ENCODE results near the gene RAB11FIP4.

DNA sequence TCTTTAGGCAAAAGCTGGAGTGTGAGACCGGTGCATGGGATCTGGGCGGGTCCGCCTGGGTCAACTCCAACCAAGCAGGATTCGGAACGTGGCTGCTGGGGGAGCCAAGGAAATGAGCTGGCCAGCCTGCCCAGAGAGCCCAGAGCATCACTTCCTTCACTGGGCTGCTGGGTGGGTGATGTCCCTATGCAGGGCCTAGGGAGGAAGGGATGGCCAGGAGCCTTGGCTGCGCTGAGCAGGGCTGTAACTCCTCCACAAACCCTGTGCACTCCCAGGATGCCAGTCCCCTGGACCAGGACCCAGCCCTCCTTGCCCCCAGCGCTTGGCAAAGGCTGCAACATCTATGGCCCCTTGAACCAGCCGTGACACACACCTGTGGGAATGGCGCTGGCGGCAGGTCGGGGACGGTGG, 138.4 kb downstream of the RAB11FIP4 start:
- TF ChIP-seq POLR2A (IDR thresholded peaks at IDR 0.05; ENCODE audit: extremely low read depth, insufficient read length), result no peak
- TF ChIP-seq, protein P1, sequence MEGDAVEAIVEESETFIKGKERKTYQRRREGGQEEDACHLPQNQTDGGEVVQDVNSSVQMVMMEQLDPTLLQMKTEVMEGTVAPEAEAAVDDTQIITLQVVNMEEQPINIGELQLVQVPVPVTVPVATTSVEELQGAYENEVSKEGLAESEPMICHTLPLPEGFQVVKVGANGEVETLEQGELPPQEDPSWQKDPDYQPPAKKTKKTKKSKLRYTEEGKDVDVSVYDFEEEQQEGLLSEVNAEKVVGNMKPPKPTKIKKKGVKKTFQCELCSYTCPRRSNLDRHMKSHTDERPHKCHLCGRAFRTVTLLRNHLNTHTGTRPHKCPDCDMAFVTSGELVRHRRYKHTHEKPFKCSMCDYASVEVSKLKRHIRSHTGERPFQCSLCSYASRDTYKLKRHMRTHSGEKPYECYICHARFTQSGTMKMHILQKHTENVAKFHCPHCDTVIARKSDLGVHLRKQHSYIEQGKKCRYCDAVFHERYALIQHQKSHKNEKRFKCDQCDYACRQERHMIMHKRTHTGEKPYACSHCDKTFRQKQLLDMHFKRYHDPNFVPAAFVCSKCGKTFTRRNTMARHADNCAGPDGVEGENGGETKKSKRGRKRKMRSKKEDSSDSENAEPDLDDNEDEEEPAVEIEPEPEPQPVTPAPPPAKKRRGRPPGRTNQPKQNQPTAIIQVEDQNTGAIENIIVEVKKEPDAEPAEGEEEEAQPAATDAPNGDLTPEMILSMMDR (IDR thresholded peaks at IDR 0.05; ENCODE audit: low read depth, low read length), result no peak

Measured in NB4 (cell line).